ENCODE measurements around the gene DLEU7. TPM values are rescaled to one million over a fixed set of nuclear protein-coding genes. Genes with fewer than 3 reads are reported as not detected.
A peak's percentile ranks its signal among the peaks of the same experiment; 100 is the strongest.

DLEU7 gene
- total and polyA plus RNA-seq, 10 of the 15 experiments (the other 5 are each of a cell fraction or from before 2014, with no cell fraction given), result not detected

GRCh38 chr13:50810998-50811397 lies 32.5 kb downstream of the DLEU7 start:
- ChIA-PET SMC1A (ENCODE audit: uncharacterized antibody, unreplicated experiment) (interaction anchor here (0.6 to 5.1 kb wide), 12 partner anchors 10 to 835 kb away, joined by 3 to 44 read pairs (median 4); no protein-coding TSS in a partner anchor), RAD21 (ENCODE audit: unreplicated experiment) (interaction anchor here (0.8 to 4.8 kb wide), 7 partner anchors 8 to 727 kb away, joined by 3 to 68 read pairs (median 4); no protein-coding TSS in a partner anchor), CTCF (interaction anchor here (1.0 to 7.5 kb wide), 6 partner anchors 10 to 834 kb away, joined by 3 to 52 read pairs (median 6); no protein-coding TSS in a partner anchor), POLR2A (interaction anchor here (1.2 to 2.7 kb wide), 2 partner anchors 102 to 104 kb away, joined by 3 to 7 read pairs; no protein-coding TSS in a partner anchor)
- Histone ChIP-seq H3K9ac (ENCODE audit: control insufficient read depth, insufficient read depth, low read length) (0 out of 2 replicates have a peak overlapping the region, but pooled peaks have one; percentile 5), H3K4me3 (peak overlapping the region; percentile 25; the same call in 1 of the 2 replicates), H3K27ac (ENCODE audit: control insufficient read depth, insufficient read depth) (peak overlapping the region; percentile 67), H3K27me3 (replicated peaks in 1 of 2; ENCODE audit: control insufficient read depth in 2 of 2, insufficient read depth in 2 of 2, low read length in 1 of 2) (no peaks in the 10 kb centered on the region), H3K36me3 (ENCODE audit: control insufficient read depth in 2 of 2, insufficient read depth in 2 of 2, low read length in 1 of 2) (no peaks in the 10 kb centered on the region), H4K20me1 (ENCODE audit: control insufficient read depth, insufficient read depth) (no peaks in the 10 kb centered on the region), H2AFZ (ENCODE audit: control insufficient read depth, low read depth, low read length) (peak overlapping the region; percentile 1; the same call in 1 of the 2 replicates), H3K9me3 (replicated peaks; ENCODE audit: control insufficient read depth, insufficient read depth, low read length) (no peaks in the 10 kb centered on the region), H3K79me2 (ENCODE audit: control insufficient read depth, insufficient read depth, low read length) (no peaks in the 10 kb centered on the region), H3K4me2 (ENCODE audit: control insufficient read depth, insufficient read depth) (peak overlapping the region; percentile 82), H3K4me1 (ENCODE audit: control insufficient read depth, insufficient read depth, low read length) (peaks cover 20% of the 10 kb centered on the region)
- intact Hi-C loops (cut with micrococcal nuclease; ENCODE audit: unreplicated experiment) (loop anchor here (2.0 kb wide), 2 partner anchors 82 to 100 kb away; no protein-coding TSS in a partner anchor), in situ Hi-C loops (cut with MboI) (no loop called here)
- peak; percentile 81 for FAIRE-seq
- no TSS peak for BruUV-seq (replicated peaks)
- WGBS (ENCODE audit: insufficient coverage, insufficient replicate concordance, low lambda C conversion rate, missing lambda C conversion rate), result 3% methylated on average over 2 of the region's 2 CpGs
- ATAC-seq, result peak; percentile 97
- peak; percentile 76 for DNase-seq (ENCODE audit: low read depth, low spot score)
- no peak for TF ChIP-seq SMAD1 (IDR thresholded peaks at IDR 0.05; ENCODE audit: low read depth, partially characterized antibody)
- TF ChIP-seq CBX5 (IDR thresholded peaks at IDR 0.05; ENCODE audit: low read depth), result no peak
- TF ChIP-seq TCF3 (IDR thresholded peaks at IDR 0.05; ENCODE audit: borderline replicate concordance, insufficient read depth, low read depth, low read length), result no peak
- peak; percentile 42; the same call in 1 of the 2 replicates for TF ChIP-seq JUNB (IDR thresholded peaks at IDR 0.05)
- no peak for TF ChIP-seq SUZ12 (IDR thresholded peaks at IDR 0.05; ENCODE audit: unreplicated experiment)
- TF ChIP-seq CREM (IDR thresholded peaks at IDR 0.05; ENCODE audit: low read depth), result peak; percentile 37
- no peak for TF ChIP-seq STAT3 (IDR thresholded peaks at IDR 0.05; ENCODE audit: low read depth, low read length)
- no peak for TF ChIP-seq ZNF384 (IDR thresholded peaks at IDR 0.05; ENCODE audit: borderline replicate concordance, low read depth, low read length)
- peak; percentile 15; the same call in 1 of the 2 replicates for TF ChIP-seq PAX5 (IDR thresholded peaks at IDR 0.05; ENCODE audit: borderline replicate concordance, low read depth, low read length)
- TF ChIP-seq ASH2L (IDR thresholded peaks at IDR 0.05; ENCODE audit: borderline replicate concordance, low read depth), result no peak
- TF ChIP-seq SPI1 (IDR thresholded peaks at IDR 0.05; ENCODE audit: borderline replicate concordance, insufficient read depth, low read depth, low read length), result peak; percentile 99
- TF ChIP-seq CEBPZ (IDR thresholded peaks at IDR 0.05; ENCODE audit: low read depth, low read length), result no peak
- TF ChIP-seq NFYA (IDR thresholded peaks at IDR 0.05; ENCODE audit: borderline replicate concordance, low read depth, low read length), result no peak
- TF ChIP-seq ZSCAN29 (IDR thresholded peaks at IDR 0.05), result no peak
- TF ChIP-seq SIN3A (IDR thresholded peaks at IDR 0.05; ENCODE audit: low read depth, low read length), result no peak
- TF ChIP-seq ZBTB11 (CRISPR knock-in tag; IDR thresholded peaks at IDR 0.05), result no peak
- TF ChIP-seq DPF2 (IDR thresholded peaks at IDR 0.05), result 0 out of 2 replicates have a peak, but pooled peaks have one; percentile 57
- no peak for TF ChIP-seq MTA3 (IDR thresholded peaks at IDR 0.05; ENCODE audit: borderline replicate concordance, low read length)
- TF ChIP-seq ZBED1 (IDR thresholded peaks at IDR 0.05; ENCODE audit: borderline replicate concordance), result no peak

All from GM12878 (cell line).